Measurements from ENCODE around the gene U2AF2. TPM values are rescaled to one million over a fixed set of nuclear protein-coding genes. Genes with fewer than 3 reads are reported as not detected.

U2AF2 gene
- total RNA-seq, 4 donors from 2014 or later = 80.4 to 122 (median 104) TPM

- no peak overlapping the region for H3K4me3 ChIP-seq
- H3K9me3 ChIP-seq = peaks cover 0 to 9% (median 3%) of the 10 kb centered on the region in 4 donors
- intact Hi-C loops (cut with DNase I) = no loop called here
- DNase-seq (ENCODE audit: extremely low spot score) = no peak
- 92% methylated on average over 3 of the region's 3 CpGs for WGBS
- H3K4me1 ChIP-seq = no peaks in the 10 kb centered on the region
- TF ChIP-seq EP300 (IDR thresholded peaks at IDR 0.05) = no peak
- TF ChIP-seq, protein P1, sequence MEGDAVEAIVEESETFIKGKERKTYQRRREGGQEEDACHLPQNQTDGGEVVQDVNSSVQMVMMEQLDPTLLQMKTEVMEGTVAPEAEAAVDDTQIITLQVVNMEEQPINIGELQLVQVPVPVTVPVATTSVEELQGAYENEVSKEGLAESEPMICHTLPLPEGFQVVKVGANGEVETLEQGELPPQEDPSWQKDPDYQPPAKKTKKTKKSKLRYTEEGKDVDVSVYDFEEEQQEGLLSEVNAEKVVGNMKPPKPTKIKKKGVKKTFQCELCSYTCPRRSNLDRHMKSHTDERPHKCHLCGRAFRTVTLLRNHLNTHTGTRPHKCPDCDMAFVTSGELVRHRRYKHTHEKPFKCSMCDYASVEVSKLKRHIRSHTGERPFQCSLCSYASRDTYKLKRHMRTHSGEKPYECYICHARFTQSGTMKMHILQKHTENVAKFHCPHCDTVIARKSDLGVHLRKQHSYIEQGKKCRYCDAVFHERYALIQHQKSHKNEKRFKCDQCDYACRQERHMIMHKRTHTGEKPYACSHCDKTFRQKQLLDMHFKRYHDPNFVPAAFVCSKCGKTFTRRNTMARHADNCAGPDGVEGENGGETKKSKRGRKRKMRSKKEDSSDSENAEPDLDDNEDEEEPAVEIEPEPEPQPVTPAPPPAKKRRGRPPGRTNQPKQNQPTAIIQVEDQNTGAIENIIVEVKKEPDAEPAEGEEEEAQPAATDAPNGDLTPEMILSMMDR (IDR thresholded peaks at IDR 0.05) = no peak
- TF ChIP-seq POLR2AphosphoS5 (IDR thresholded peaks at IDR 0.05) = no peak
- TF ChIP-seq POLR2A (IDR thresholded peaks at IDR 0.05; ENCODE audit: low read depth) = no peak
- H3K36me3 ChIP-seq = no peaks in the 10 kb centered on the region
- H3K27ac ChIP-seq (replicated peaks in 1 of 4) = no peak overlapping the region
- H3K27me3 ChIP-seq = peaks cover 0 to 61% (median 15%) of the 10 kb centered on the region in 4 donors
These were observed 66.0 kb downstream of the U2AF2 start for GRCh38 chr19:55720801-55721200.

DNA sequence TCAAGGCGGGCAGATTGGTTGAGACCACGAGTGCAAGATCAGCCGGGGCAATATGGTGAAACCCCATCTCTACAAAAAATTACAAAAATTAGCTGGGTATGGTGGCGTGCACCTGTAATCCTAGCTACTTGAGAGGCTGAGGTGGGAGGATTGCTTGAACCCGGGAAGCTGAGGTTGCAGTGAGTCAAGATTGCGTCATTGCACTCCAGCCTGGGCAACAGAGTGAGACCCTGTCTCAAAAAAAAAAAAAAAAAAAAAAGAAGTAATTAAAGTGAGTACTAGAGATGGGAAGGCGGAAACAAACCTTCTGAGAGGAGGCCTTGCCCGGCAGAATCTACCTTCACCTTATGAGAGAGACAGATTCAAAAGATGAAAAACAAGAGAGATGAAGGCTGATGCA, 68.7 kb downstream of the U2AF2 start:
- no peak for DNase-seq (ENCODE audit: extremely low spot score)
- Histone ChIP-seq H3K27ac (replicated peaks in 1 of 4) (no peak overlapping the region), H3K9me3 (peaks cover 0 to 9% (median 3%) of the 10 kb centered on the region in 4 donors), H3K27me3 (peaks cover 0 to 38% (median 12%) of the 10 kb centered on the region in 4 donors), H3K4me3 (no peak overlapping the region), H3K4me1 (no peaks in the 10 kb centered on the region), H3K36me3 (no peaks in the 10 kb centered on the region)
- intact Hi-C loops (cut with DNase I) = no loop called here
- 81% methylated on average over 8 of the region's 8 CpGs for WGBS
- TF ChIP-seq, protein P1 (IDR thresholded peaks at IDR 0.05) = no peak
- TF ChIP-seq POLR2A (IDR thresholded peaks at IDR 0.05; ENCODE audit: low read depth) (no peak), EP300 (IDR thresholded peaks at IDR 0.05) (no peak), POLR2AphosphoS5 (IDR thresholded peaks at IDR 0.05) (no peak)

Small RNA genes within 50 kb of the gene (small RNA-seq; reads per million reads assigned to genes)
- 0 reads per million in 3 donors for gene AC010525.2

Other genes with a start within 250 kb of the U2AF2 start
- gene UBE2S, start 247.2 kb upstream of the U2AF2 start, total RNA-seq = 10 to 100 TPM in 3 of 4 donors, 1 to 10 TPM in 1; 9.1 to 37.9 (median 22.0) TPM
- gene SHISA7, start 211.7 kb upstream of the U2AF2 start, total RNA-seq = under 1 TPM in 2 of 4 donors, not detected in 2; under 0.01 to 0.13 TPM
- gene ISOC2, start 193.4 kb upstream of the U2AF2 start, total RNA-seq = 100 to 1,000 TPM in 1 of 4 donors, 10 to 100 TPM in 3; 66.8 to 104 (median 77.7) TPM
- not detected for gene C19orf85, start 190.3 kb upstream of the U2AF2 start, total RNA-seq
- gene ZNF628, start 178.4 kb upstream of the U2AF2 start, total RNA-seq = 10 to 100 TPM in 3 of 4 donors, 1 to 10 TPM in 1; 5.1 to 16.6 (median 11.9) TPM
- 10 to 100 TPM in 3 of 4 donors, 1 to 10 TPM in 1; 5.8 to 14.2 (median 10.2) TPM for gene NAT14, start 169.8 kb upstream of the U2AF2 start, total RNA-seq
- gene SSC5D, start 166.6 kb upstream of the U2AF2 start, total RNA-seq = 10 to 100 TPM in 3 of 4 donors, 1 to 10 TPM in 1; 9.5 to 41.2 (median 14.6) TPM
- gene SBK2, start 117.9 kb upstream of the U2AF2 start, total RNA-seq = not detected
- 1 to 10 TPM in 2 of 4 donors, under 1 TPM in 1, not detected in 1; 0.83 to 1.5 (median 1.5) TPM for gene SBK3, start 109.5 kb upstream of the U2AF2 start, total RNA-seq
- 10 to 100 TPM in 1 of 4 donors, 1 to 10 TPM in 3; 4.2 to 11.1 (median 8.1) TPM for gene ZNF579, start 74.2 kb upstream of the U2AF2 start, total RNA-seq
- 10 to 100 TPM in 2 of 4 donors, 1 to 10 TPM in 2; 8.3 to 17.3 (median 11.4) TPM for gene FIZ1, start 55.5 kb upstream of the U2AF2 start, total RNA-seq
- 10 to 100 TPM; 20.5 to 36.2 (median 27.9) TPM for gene ZNF524, start 54.7 kb upstream of the U2AF2 start, total RNA-seq
- gene ZNF865, start 49.4 kb upstream of the U2AF2 start, total RNA-seq = 10 to 100 TPM in 2 of 4 donors, 1 to 10 TPM in 2; 7.5 to 15.4 (median 10.2) TPM
- 1 to 10 TPM; 2.5 to 6.3 (median 4.0) TPM for gene ZNF784, start 30.5 kb upstream of the U2AF2 start, total RNA-seq
- gene ZNF580, start 14.0 kb upstream of the U2AF2 start, total RNA-seq = 10 to 100 TPM; 38.3 to 66.8 (median 43.1) TPM
- gene ZNF581, start 11.4 kb upstream of the U2AF2 start, total RNA-seq = 10 to 100 TPM; 13.3 to 26.6 (median 18.2) TPM
- 10 to 100 TPM in 3 of 4 donors, 1 to 10 TPM in 1; 9.4 to 22.0 (median 19.2) TPM for gene CCDC106, start 6.8 kb upstream of the U2AF2 start, total RNA-seq
- gene EPN1, start 20.2 kb downstream of the U2AF2 start, total RNA-seq = 100 to 1,000 TPM in 2 of 4 donors, 10 to 100 TPM in 2; 30.7 to 176 (median 104) TPM
- not detected for gene NLRP9, start 83.4 kb downstream of the U2AF2 start, total RNA-seq
- gene RFPL4A, start 104.1 kb downstream of the U2AF2 start, total RNA-seq = not detected
- gene RFPL4AL1, start 114.1 kb downstream of the U2AF2 start, total RNA-seq = not detected
- gene NLRP11, start 177.0 kb downstream of the U2AF2 start, total RNA-seq = not detected
- gene NLRP4, start 181.5 kb downstream of the U2AF2 start, total RNA-seq = not detected